PC-3 (cell line): Measurements from ENCODE around the gene RANBP10. TPM values are rescaled to one million over a fixed set of nuclear protein-coding genes. Genes with fewer than 3 reads are reported as not detected.

Experiments used
- ATAC-seq: fragments of 200-7000 bp; cut with Tn5 transposase; 2 replicates; pipeline ENCODE4 v1.9.1; 2020; ENCODE audit warnings: mild to moderate bottlenecking, moderate library complexity
- BruUV-seq: library from RNA; stranded (reverse); fragments of 400-500 nt; replicated peaks from 2 replicates; lab custom pipeline; 2021; lab: Mats Ljungman, UMichigan
- CTCF ChIA-PET: fragments of 300-600 bp; sonication (Branson Sonifier 250); formaldehyde crosslinking; loops from one replicate; lab custom pipeline; 2022; ENCODE audit warnings: antibody characterized with exemption; lab: Charles Lee
- POLR2A ChIA-PET: fragments of 300-600 bp; sonication (Branson Sonifier 250); formaldehyde crosslinking; loops from one replicate; lab custom pipeline; 2022; ENCODE audit warnings: antibody characterized with exemption; ENCODE audit not compliant: unreplicated experiment; lab: Charles Lee
- DNase-seq: peaks from one replicate; pipeline ENCODE4 v3.0.0-alpha.2; 2015
- H2AFZ ChIP-seq: fragments of 300-600 bp; sonication (generic); 2 replicates; pipeline ENCODE4 v1.6.0; 2016; ENCODE audit warnings: antibody characterized with exemption, low read length
- H3F3A ChIP-seq: fragments of 300-600 bp; sonication (generic); one replicate; pipeline ENCODE4 v1.6.0; 2017; ENCODE audit warnings: antibody characterized with exemption, low read length, control low read depth, mild to moderate bottlenecking; ENCODE audit not compliant: unreplicated experiment
- H3K27ac ChIP-seq: fragments of 300-600 bp; sonication (generic); 2 replicates; pipeline ENCODE4 v1.5.1; 2016; ENCODE audit warnings: mild to moderate bottlenecking, low read length
- H3K27me3 ChIP-seq: fragments of 300-600 bp; sonication (generic); 2 replicates; pipeline ENCODE4 v1.6.1; 2016; ENCODE audit warnings: low read length, mixed read lengths
- H3K36me3 ChIP-seq: fragments of 300-600 bp; sonication (generic); 2 replicates; pipeline ENCODE4 v1.6.1; 2016; ENCODE audit warnings: low read depth, mixed run types, low read length, mixed read lengths
- H3K4me1 ChIP-seq: fragments of 300-600 bp; sonication (generic); 2 replicates; pipeline ENCODE4 v1.5.1; 2016; ENCODE audit warnings: low read length; ENCODE audit not compliant: insufficient read depth
- H3K4me2 ChIP-seq: fragments of 300-600 bp; sonication (generic); 2 replicates; pipeline ENCODE4 v1.6.0; 2016; ENCODE audit warnings: low read length
- H3K4me3 ChIP-seq: fragments of 300-600 bp; sonication (generic); 2 replicates; pipeline ENCODE4 v1.5.1; 2016; ENCODE audit warnings: mild to moderate bottlenecking, low read length, mixed read lengths
- H3K79me2 ChIP-seq: fragments of 300-600 bp; sonication (generic); 2 replicates; pipeline ENCODE4 v1.6.1; 2017; ENCODE audit warnings: low read length, mixed read lengths
- H3K9ac ChIP-seq: fragments of 300-600 bp; sonication (generic); 2 replicates; pipeline ENCODE4 v1.6.0; 2016; ENCODE audit warnings: mild to moderate bottlenecking, low read length
- H3K9me2 ChIP-seq: fragments of 300-600 bp; sonication (generic); replicated peaks from 2 replicates; pipeline ENCODE4 v1.6.1; 2016; ENCODE audit warnings: mixed run types, low read length, mixed read lengths
- H3K9me3 ChIP-seq: fragments of 300-600 bp; sonication (generic); 2 replicates; pipeline ENCODE4 v1.6.1; 2016; ENCODE audit warnings: low read length, mixed read lengths
- H4K20me1 ChIP-seq: fragments of 300-600 bp; sonication (generic); 2 replicates; pipeline ENCODE4 v1.6.1; 2016; ENCODE audit warnings: low read length, mixed read lengths
- CTCF ChIP-seq: fragments of 300-600 bp; sonication (generic); conservative IDR thresholded peaks from 2 replicates; pipeline ENCODE4 v1.5.1; 2017; ENCODE audit warnings: antibody characterized with exemption, low read depth, mild to moderate bottlenecking, low read length
- EZH2 ChIP-seq: fragments of 300-600 bp; sonication (generic); IDR thresholded peaks from one replicate; pipeline ENCODE4 v1.6.1; 2017; ENCODE audit warnings: antibody characterized with exemption, mild to moderate bottlenecking, low read length; ENCODE audit not compliant: unreplicated experiment
- EZH2phosphoT487 ChIP-seq: fragments of 300-600 bp; sonication (generic); IDR thresholded peaks from 2 replicates; pipeline ENCODE4 v1.6.1; 2018; ENCODE audit warnings: mild to moderate bottlenecking, antibody characterized with exemption, low read length, borderline replicate concordance
- intact Hi-C: fragments of 100-400 bp; cut with micrococcal nuclease; formaldehyde crosslinking; loops from 2 replicates; pipeline ENCODE4 v1.9.0; 2023
- total RNA-seq: library from RNA; depleted of rRNA; stranded (reverse); fragments of >200 nt; gene quantifications from 2 replicates; pipeline ENCODE4 v1.2.3, GENCODE V29; 2014

Gene RANBP10
- total RNA-seq, 1 experiment from 2014 or later = 5.5 TPM

DNA sequence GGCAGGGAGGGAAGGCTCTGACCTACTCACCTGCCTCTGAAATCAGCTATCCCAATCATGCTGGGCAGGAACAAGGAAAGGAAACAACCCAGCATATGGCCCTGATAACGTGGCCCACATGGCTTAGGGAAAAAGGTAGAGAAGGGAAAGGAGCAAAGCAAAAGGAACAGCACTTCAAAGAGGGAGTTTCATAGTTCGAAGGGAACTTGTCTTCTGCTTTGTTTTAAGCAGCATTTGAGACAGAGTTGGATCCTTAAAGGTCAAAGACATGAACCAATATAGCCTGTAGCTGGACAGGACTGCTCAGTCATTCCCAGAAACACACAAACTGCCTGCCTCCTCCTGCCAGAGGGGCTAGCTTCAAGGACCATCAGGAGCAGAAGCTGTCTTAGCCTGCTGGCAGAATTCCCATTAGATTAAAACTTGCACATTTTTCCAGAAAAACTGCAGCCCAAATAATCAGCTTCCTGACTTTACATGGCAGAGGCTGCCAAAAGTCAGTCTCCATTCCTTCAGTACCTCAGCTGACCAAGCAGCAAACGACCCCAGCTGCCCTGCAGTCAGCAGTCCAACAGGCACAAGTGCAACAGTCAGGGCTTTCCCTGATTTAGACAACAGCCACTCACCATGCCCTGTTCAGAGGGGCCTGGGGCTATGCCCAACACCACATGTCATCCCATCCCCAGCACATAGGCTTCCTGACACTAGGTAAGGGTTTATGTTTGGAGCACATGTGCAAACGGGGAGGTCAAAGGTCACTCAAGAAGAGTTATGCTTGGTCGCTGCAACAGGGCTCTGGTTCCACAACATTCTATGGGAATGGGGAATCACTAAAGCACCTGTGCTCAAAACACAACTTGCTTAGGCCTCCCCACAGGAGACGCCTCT, 32.5 kb downstream of the RANBP10 start:
- ChIA-PET POLR2A (no interaction called here), CTCF (interaction anchor here (0.7 kb wide), 1 partner anchor 161 kb away, joined by 3 read pairs; no protein-coding TSS in a partner anchor)
- no peak for ATAC-seq
- Histone ChIP-seq H3K79me2 (0 out of 2 replicates have a peak, but pooled peaks cover 3% of the 10 kb centered on the region), H3K9me2 (no peaks in the 10 kb centered on the region), H2AFZ (no peak overlapping the region), H4K20me1 (no peaks in the 10 kb centered on the region), H3F3A (no peaks in the 10 kb centered on the region), H3K9me3 (no peaks in the 10 kb centered on the region), H3K36me3 (no peaks in the 10 kb centered on the region), H3K4me2 (no peak overlapping the region), H3K4me1 (no peaks in the 10 kb centered on the region), H3K4me3 (no peak overlapping the region), H3K27me3 (no peaks in the 10 kb centered on the region), H3K27ac (no peak overlapping the region), H3K9ac (no peak overlapping the region)
- BruUV-seq = no TSS peak
- intact Hi-C loops = no loop called here
- DNase-seq = no peak
- TF ChIP-seq EZH2phosphoT487 (no peak), CTCF (no peak), EZH2 (no peak)

- H2AFZ ChIP-seq = no peak overlapping the region
- POLR2A ChIA-PET = interaction anchor here (0.6 kb wide), 1 partner anchor 472 kb away, joined by 4 read pairs; the partner anchor contains the start of gene PLA2G15
- no peak for DNase-seq
- H3K9me3 ChIP-seq = no peaks in the 10 kb centered on the region
- ATAC-seq = no peak
- CTCF ChIA-PET = interaction anchor here (0.7 kb wide), 1 partner anchor 162 kb away, joined by 3 read pairs; no protein-coding TSS in a partner anchor
- BruUV-seq = no TSS peak
- no peaks in the 10 kb centered on the region for H4K20me1 ChIP-seq
- no peak overlapping the region for H3K4me2 ChIP-seq
- intact Hi-C loops = no loop called here
- H3K4me3 ChIP-seq = no peak overlapping the region
- H3K79me2 ChIP-seq = 0 out of 2 replicates have a peak, but pooled peaks cover 3% of the 10 kb centered on the region
- H3K36me3 ChIP-seq = no peaks in the 10 kb centered on the region
- TF ChIP-seq EZH2 (no peak), CTCF (no peak), EZH2phosphoT487 (no peak)
- no peak overlapping the region for H3K27ac ChIP-seq
- no peaks in the 10 kb centered on the region for H3K4me1 ChIP-seq
- H3K27me3 ChIP-seq = no peaks in the 10 kb centered on the region
- no peaks in the 10 kb centered on the region for H3K9me2 ChIP-seq
- no peak overlapping the region for H3K9ac ChIP-seq
- H3F3A ChIP-seq = no peaks in the 10 kb centered on the region
These were observed 33.3 kb downstream of the RANBP10 start for GRCh38 chr16:67773099-67773498.
